Measurements from ENCODE around the gene CLSTN2.

The CLSTN2 gene

GRCh38 chr3:140188285-140188684, 253.3 kb downstream of the CLSTN2 start:
- DNase-seq (ENCODE audit: low read depth): no peak

GRCh38 chr3:140189267-140189666, 254.3 kb downstream of the CLSTN2 start:
- no peak for DNase-seq (ENCODE audit: low read depth)

GRCh38 chr3:140189976-140190375, 255.0 kb downstream of the CLSTN2 start:
- DNase-seq (ENCODE audit: low read depth): no peak

DNA sequence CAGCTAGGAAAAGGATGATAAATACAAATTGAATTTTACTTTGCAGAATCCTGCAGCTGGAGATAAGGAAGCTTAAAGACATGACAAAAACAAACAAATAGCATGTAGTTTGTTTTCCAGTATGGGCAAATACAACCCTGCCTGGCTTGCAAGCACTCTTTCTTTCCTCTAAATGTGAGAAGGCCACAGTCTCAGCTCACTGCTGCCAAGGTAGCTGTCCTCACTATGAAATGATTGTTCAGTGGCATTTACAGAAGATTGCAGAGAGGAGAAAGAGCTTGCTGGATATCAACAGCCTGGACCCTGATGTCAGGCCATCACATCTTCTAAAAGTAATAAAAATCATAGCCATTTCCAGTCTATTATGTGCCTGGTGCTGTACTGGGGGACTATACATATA, 262.0 kb downstream of the CLSTN2 start:
- DNase-seq (ENCODE audit: low read depth): no peak

- no peak for DNase-seq (ENCODE audit: low read depth)
These were observed 263.3 kb downstream of the CLSTN2 start for GRCh38 chr3:140198242-140198641.

DNA sequence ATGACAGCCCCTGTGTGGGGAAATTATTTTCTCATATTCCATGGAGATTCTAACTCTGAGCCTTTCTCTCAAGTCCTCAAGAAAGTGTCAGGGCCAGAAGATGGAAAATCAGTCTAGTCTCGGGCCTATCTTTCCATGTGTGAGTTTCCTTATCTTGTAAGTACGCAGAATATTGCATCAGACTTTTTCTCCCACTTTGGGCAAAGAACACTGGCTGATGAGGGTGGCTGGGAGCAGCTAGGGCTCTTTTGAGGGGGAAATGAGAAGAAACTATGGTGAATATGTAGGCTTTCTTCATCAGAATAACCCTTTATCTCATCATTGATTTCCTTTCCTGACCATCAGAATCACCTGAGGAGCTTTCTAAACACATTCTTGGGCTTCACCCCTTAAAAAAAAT, 264.0 kb downstream of the CLSTN2 start:
- no peak for DNase-seq (ENCODE audit: low read depth)

DNA sequence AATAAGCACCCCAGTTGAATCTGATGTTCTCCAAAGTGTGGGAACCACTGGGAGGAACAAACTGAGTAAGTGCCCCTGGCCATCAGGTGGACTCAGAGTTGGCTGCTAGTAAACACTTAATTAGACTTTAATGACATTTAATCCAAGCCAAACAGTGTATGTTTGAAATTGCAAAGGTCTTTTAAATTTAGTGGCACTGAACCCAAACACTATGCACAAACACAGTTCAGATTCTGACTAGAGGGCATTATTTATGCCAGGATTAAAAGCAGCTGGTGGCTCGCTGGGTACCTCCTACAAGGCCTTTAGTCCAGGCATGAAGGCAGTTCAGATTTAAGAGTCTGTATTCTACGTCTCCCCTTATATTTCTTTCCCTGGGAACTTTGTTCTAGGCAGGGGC, 264.8 kb downstream of the CLSTN2 start:
- DNase-seq (ENCODE audit: low read depth): no peak

- no peak for DNase-seq (ENCODE audit: low read depth)
These were observed 268.5 kb downstream of the CLSTN2 start for GRCh38 chr3:140203510-140203909.

- DNase-seq (ENCODE audit: low read depth): no peak
These were observed 269.4 kb downstream of the CLSTN2 start for GRCh38 chr3:140204271-140204984.

DNA sequence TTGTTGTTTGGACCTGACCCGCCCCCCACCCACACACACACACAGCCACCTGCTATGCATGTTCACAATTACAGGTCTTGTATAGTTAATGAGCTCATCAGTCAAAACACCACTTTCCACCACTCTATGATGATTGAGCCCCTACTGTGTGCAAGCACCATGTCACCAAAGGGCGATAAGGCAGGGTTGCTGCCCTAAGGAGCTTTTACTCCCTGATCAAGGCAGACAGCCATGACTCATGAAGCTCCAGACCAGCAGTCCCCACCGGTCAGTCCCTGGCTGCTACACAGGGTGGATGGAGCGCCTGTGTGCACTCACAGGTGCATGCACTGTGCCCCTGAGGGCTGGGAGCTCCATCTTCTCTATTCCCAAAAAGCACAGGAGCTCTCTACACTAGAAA, 270.6 kb downstream of the CLSTN2 start:
- DNase-seq (ENCODE audit: low read depth): no peak

DNA sequence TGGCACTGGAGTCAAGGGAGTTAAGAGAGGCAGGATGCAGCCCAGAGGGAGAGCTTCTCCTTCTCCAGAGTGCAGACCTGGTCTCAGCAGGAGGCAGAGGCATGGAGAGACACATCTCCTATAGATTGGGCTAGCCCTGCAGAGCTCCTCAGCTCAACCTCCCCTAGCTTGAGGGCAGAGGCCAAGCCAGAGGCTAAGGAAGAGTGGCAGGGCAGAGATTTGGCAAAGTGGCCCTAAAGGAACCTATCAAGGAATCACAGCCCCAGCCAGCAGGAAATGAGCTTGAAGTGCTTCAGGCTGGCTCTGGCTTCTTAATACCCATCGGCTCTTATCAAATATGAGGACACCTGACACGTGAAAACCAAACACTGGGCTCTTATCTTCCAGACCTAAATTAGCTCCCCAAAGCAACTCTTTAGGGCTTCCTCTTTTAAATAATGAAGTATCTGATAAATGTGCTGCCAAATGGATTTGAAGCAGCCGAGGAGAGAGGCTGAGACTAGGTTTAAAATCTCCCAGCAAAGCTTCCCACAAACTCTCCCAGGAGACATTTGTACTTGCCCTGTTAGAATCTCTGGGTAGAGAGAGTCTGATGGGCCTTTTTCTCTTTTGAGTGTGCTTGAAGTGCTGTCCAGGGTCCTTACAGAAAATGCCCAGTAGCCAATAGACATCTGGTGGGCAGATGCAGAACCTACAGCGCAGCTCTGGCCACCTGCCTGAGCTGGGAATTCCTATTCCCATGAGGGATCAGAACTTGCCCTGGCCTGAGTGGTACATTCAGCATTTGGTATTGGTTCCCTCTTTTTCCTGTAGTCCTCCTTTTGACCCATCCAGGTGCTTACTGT, 271.4 kb downstream of the CLSTN2 start:
- no peak for DNase-seq (ENCODE audit: low read depth)

GRCh38 chr3:140207541-140207940, 272.6 kb downstream of the CLSTN2 start:
- no peak for DNase-seq (ENCODE audit: low read depth)

DNA sequence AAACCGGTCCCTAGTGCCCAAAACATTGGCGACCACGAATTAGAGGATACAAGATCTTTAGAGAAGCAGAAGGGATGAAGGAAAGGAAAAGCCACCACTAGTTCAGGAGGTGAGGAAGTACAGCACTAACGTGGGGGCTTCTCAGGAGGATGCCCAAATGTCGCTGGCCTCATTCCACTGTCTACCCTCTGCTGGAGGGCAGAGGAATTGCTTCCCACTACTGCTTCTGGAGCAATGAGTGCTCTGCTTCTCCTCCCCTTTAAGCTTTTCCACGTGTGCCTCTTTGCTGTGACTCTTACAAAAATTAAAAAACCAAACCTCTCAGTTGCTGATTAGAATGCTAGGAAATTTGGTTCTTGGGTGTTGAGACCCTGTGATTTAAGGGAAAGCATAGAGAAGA, 281.3 kb downstream of the CLSTN2 start:
- no peak for DNase-seq (ENCODE audit: low read depth)

- no peak for DNase-seq (ENCODE audit: low read depth)
These were observed 284.3 kb downstream of the CLSTN2 start for GRCh38 chr3:140219291-140219690.

GRCh38 chr3:140219923-140220452, 285.0 kb downstream of the CLSTN2 start:
- no peak for DNase-seq (ENCODE audit: low read depth)

DNA sequence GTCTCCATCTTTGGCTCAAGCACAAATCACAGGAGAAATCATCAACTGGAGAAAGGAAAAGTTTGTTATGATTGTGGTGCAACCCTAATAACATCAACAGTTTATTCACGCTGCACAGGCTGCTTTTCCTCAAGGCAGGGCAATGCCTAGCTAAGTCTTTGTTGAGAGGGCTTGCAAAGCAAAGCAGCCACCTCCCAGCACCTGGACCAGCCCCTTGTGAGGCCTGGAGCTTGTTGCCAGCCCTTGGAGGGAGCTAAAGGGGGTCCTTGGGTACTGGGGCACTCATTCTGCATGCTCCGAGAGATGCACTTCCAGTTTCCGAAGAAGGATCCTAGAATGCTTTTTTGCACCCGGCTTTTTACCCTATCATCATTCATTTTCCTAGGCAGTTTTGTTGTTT, 288.2 kb downstream of the CLSTN2 start:
- no peak for DNase-seq (ENCODE audit: low read depth)

GRCh38 chr3:140223631-140224030, 288.6 kb downstream of the CLSTN2 start:
- no peak for DNase-seq (ENCODE audit: low read depth)

DNA sequence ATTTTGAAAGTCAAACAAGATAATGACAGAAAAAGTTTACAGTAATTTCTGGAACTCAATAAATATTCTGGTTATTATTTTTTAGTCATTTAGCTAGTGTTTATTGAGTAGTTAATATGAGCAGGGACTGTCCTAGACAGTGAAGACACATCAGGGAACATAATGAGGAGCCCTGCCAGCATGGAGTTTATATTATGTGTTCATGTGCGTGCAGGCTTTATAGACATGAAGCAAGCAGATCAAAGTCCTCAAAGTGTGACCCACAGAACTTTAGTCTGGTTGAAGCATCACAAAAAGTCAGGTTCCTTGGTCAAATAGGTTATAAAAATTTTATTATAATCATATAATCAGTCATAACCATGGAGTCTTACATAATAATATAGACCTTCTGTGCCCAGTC, 289.3 kb downstream of the CLSTN2 start:
- DNase-seq (ENCODE audit: low read depth): no peak

- no peak for DNase-seq (ENCODE audit: low read depth)
These were observed 291.0 kb downstream of the CLSTN2 start for GRCh38 chr3:140225996-140226395.

GRCh38 chr3:140233702-140234101, 298.7 kb downstream of the CLSTN2 start:
- no peak for DNase-seq (ENCODE audit: low read depth)

GRCh38 chr3:140234256-140234655, 299.3 kb downstream of the CLSTN2 start:
- no peak for DNase-seq (ENCODE audit: low read depth)

- no peak for DNase-seq (ENCODE audit: low read depth)
These were observed 302.0 kb downstream of the CLSTN2 start for GRCh38 chr3:140236836-140237501.
